GF-D8 (cell line): ENCODE measurements around the gene WWOX.

Source experiments
- DNase-seq: peaks from one replicate; lab custom pipeline; 2025; lab: John Stamatoyannopoulos, UW

WWOX gene

DNA sequence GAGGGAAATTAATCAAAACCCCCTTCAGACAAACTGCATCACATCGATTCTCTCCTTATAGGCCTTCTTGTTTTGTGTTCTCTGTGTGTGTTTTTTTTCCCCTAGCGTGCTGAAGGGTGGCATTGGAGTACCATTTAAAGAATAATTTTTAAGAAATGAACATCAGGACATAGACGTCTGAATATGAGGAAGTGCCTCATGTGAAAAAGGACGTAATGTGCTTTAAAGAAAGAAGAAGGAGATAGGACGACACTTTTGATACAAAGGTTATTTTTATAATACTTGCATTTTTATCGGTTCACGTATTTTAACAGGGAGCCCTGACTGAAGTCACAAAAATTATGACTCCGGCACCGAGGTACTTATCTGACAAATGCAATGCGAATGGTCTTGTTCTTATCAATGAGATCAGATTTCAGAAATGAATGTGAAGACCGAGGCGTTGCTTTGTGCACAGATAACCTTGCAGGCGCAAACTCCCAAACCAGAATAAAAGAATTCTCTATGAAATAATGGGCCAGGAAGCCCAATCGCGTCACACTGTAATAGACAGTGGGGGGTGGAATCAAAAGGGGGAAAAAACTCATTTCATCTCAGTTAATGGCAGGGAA lies 894.8 kb downstream of the WWOX start:
- DNase-seq = no peak

- no peak for DNase-seq
These were observed 896.0 kb downstream of the WWOX start for GRCh38 chr16:78995441-78995840.

DNA sequence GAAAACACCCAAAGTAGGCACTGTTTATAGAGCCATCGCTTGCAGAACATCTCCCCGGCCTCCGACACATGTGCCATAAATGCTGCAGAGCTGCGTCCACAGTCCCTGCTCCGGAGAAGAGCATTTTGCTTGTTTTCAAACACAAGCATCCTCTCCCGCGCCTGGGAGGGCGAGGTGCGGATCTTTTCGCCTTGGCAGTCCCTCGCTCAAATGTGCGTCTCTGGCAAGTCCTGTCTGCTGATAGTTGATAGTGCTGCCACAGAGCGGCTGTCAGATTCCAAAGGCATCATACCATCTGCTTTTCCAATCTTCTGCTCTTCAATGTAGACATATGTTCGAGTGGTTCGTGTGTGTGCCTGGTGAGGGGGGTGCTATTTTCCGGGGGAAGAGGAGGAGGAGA lies 897.3 kb downstream of the WWOX start:
- DNase-seq = no peak

DNA sequence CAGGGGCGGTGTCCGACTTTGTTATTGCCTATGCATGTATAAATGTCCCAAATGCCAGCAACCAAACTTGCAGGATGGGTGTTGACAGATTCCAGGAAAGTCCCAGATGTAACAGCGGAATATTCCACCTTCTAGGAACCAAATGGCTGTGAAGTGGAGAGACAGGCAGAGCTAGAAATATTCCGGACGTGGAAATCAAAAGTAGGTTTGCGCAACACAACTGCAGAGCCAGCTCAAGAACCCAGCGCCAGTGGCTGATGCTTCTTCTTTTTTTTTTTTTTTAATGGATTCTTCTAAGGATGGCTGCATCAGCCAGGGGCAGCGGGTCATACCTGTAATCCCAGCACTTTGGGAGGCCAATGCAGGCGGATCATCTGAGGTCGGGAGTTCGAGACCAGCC lies 899.4 kb downstream of the WWOX start:
- no peak for DNase-seq

DNA sequence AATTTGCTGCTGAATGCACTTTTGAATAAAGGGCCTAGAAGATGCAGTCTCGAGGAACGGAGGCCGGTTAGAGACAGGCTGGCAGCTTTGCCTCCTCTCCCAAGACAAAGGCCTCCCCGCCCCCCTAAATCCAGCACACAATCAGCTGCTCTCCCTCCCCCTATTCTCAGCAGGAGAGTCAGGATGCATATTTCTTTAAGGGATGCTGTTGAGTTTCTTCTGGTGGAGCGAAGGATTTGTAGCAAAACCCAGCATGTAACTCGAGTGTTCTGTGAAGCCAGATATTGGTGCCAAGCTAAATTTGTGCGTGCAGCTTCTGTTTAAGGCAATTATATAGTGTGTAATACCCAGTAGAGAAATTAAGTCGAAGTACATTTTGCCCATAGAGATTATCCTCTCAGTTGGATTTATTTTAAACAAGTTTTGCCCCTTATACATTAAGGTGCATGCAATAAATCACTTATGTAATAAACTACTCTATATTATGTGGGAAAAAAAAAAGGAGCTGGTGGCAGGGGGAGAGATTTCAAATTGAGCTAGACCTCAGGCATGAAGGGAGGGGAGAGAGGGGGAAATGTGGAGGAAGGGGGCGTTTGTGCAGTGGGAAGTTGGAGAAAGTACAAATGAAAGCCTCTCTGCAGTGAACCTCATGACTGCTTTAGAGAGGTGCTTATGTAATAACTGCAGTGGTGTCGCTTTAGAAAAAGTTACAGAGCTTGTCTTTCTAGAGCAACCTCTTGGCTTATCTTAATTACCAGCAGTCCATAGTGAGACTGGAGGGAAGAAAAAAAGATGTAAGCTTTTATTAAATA lies 901.9 kb downstream of the WWOX start:
- DNase-seq = no peak

GRCh38 chr16:79003026-79003609 lies 903.7 kb downstream of the WWOX start:
- no peak for DNase-seq

DNA sequence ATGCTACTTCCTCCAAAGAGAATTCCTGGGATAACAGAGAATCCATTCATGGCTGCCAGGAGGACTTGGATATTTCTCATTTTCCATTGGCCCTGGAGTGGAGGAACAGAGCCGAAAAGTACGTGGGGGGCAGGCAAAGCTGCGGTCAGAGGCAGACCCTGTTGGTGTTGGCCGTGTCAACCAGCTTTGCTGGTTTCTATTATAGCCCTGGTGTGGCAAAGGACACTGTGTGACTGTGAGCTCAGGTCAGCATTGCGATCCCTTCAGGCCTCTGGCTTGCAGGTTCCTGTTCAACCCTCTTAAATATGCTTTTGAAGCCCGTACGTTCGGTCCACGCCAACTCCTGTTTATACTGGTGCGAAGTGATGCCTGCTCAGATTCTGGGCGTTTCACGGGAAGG lies 904.9 kb downstream of the WWOX start:
- DNase-seq = no peak

- DNase-seq = no peak
These were observed 905.6 kb downstream of the WWOX start for GRCh38 chr16:79005096-79005495.

DNA sequence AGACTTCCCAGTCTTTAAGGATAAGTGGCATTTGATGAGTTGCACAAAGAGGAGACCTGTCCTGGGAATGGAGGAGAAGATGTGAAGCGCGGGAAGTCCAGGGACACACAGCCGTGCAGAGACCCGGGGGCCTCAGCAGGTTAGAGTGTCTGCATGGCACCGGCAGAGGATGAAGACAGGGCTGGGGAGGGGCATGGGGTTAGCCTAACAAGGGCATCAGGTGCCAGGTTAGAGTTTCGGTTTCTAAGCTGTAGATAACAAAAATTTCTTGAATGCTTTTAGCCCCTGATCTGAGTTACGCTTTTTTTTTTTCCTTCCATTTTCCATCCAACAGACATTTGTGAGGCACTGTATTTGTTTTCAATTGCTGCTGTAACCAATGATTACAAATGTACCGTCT lies 906.8 kb downstream of the WWOX start:
- DNase-seq = no peak

DNA sequence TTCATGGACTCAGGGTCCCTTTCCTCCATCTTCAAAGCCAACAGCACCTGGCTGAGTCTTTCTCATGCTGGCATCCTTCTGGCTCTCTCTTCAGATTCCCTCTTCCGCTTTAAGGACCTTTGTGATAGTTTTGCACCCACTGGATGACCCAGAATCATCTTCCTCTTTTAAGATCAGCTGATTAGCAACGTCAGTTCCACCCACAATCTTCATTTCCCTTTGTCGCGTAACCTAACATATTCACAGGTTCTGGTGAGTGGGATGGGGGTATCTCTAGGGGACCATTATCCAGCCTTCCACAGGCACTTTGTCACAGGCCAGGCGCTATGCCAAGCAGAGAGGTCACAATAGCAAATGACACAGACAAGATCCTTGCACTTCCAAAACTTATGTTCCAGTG lies 907.3 kb downstream of the WWOX start:
- DNase-seq = no peak

GRCh38 chr16:79007614-79008013 lies 908.2 kb downstream of the WWOX start:
- DNase-seq = no peak

DNA sequence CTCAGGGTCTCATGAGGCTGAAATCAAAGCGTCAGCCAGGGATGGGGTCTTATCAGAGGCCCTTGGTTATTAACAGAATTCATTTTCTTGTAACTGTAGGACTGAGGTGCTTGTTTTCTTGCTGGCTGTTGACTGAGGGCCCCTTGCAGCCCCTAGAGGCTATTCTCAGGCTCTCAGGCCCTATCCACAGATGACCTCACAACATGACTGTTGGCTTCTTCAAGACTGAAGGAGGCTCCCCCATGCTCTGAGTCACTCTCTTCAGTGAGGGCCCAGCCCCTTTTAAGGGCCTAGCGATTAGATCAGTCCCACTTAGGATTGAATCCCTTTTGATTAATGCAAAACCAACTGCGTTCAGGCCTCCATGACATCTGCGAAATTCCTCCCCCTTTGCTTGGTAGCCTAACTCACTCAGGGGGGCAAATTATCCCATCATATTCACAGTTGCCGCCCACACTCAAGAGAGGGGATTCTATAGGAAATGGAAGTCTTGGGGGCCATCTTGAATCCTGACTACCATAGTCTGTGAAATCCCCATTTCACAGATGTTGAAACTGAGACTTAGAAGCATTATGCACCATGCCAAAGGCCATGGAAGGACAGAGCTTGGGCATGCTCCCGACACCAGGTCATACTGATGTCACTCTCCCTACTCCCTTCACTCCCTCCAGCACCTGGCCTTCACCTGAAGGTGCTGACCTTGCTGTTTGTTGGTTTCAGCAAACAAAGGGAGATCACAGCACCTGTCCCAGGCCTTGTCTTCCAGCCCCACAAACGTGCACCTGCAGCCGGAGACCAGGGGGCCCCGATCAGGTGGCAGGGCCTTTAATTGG lies 908.8 kb downstream of the WWOX start:
- no peak for DNase-seq

- no peak for DNase-seq
These were observed 909.4 kb downstream of the WWOX start for GRCh38 chr16:79008869-79009179.

DNA sequence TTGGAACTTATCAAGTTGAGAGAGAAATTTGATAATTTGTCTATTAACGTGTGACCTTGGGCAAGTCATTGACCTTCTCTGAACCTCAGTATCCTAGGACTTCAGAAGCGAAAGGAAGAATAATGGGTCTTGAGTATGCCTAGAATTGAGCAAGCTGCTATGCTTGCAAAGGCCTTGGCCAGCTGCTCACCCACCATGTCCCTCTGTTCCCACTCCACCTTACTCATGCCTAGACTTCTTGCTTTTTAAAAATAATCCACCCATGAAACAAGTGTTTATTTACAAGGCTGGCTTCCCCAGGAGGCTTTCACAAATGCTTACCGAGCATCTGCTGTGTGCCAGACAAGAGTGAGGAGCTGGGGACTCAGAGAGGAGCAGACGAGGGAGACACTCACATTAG lies 910.4 kb downstream of the WWOX start:
- DNase-seq = no peak

GRCh38 chr16:79011282-79011681 lies 911.8 kb downstream of the WWOX start:
- no peak for DNase-seq

DNA sequence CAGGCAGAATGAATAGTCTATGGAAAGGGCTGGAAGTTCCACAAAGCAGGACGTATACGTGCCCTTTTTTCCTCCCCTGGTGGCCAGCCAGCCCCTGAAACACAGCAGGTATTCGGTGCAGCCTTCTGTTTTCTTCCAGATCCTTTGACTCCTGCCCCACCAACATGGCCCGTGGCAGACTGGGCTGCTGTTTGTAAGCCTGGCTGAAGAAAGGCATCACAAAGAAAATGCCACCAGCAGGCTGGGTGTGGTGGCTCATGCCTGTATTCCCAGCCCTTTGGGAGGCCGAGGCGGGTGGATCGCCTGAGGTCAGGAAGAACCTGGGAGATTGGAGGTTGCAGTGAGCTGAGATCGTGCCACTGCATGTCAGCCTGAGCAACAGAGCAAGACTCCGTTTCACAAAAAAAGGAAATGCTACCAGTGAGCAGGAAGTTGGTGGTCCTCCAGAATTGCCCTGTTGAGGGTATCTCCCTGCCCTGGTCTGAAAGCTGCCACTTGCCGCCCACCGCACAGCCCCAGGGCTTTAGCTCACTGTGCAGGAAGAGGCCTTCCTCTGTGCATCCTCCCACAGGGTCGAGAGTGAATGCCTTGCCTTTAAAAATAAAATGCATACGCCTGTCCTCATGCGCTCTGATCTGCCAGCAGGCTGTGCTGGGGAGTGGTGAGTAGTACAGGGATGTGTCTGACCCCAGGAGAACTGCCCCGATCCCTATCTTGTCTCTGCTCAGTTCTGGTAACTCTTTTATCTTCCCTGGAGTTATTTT lies 913.4 kb downstream of the WWOX start:
- DNase-seq = no peak

GRCh38 chr16:79013930-79014660 lies 914.6 kb downstream of the WWOX start:
- DNase-seq = no peak

DNA sequence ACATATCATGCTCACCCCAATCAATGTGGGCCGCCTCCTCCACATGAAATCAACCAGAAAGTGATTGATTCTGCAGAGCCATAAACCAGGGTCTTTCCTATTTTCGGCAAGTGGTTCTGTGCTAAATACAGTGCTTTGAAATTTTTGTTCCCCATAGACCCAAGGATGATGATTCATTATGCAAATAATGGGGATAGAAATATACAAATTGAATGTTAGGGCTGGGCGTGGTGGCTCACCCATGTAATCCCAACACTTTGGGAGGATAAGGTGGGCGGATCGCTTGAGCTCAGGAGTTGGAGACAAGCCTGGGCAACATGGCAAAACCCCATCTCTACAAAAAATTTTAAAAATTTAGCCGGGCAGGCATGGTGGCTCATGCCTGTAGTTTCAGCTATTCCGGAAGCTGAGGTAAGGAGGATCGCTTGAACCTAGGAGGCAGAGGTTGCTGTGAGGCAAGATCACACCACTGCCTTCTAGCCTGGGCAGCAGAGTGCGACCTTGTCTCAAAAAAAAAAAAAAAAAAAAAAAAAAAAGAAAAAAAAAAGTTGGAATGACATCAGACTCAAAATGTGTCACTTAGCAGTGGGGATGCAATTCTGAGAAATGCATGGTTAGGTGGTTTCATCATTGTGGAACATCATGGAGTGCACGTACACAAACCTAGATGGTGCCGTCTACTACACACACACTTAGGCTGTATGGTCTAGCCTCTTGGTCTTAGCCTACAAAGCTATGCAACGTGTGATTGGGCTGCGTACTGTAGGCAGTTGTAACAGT lies 919.4 kb downstream of the WWOX start:
- no peak for DNase-seq

GRCh38 chr16:79019431-79019830 lies 920.0 kb downstream of the WWOX start:
- no peak for DNase-seq

GRCh38 chr16:79021991-79022630 lies 922.7 kb downstream of the WWOX start:
- no peak for DNase-seq
